ENCODE results near the gene ADAMTSL1.

- no peak for TF ChIP-seq EP300 (IDR thresholded peaks at IDR 0.05)
- TF ChIP-seq CTCF (IDR thresholded peaks at IDR 0.05): no peak
- TF ChIP-seq POLR2AphosphoS5 (IDR thresholded peaks at IDR 0.05): no peak
Observed at GRCh38 chr9:18837402-18837801, 363.4 kb downstream of the ADAMTSL1 start.

Data from stomach (tissue), 4 donors.